CD4-positive, alpha-beta T cell (primary cell): ENCODE data around the gene DYSF. TPM values are rescaled to one million over a fixed set of nuclear protein-coding genes. Genes with fewer than 3 reads are reported as not detected.

Source experiments
- ATAC-seq: fragments of 200-7000 bp; cut with Tn5 transposase; one replicate; pipeline ENCODE4 v1.10.0; 2022; ENCODE audit warnings: mild to moderate bottlenecking; ENCODE audit not compliant: poor library complexity
- CTCF ChIA-PET: fragments of 350-600 bp; sonication (Branson Sonifier 250); formaldehyde crosslinking; loops from one replicate; lab custom pipeline; 2021; ENCODE audit warnings: antibody characterized with exemption, inconsistent platforms; lab: Charles Lee
- POLR2A ChIA-PET: fragments of 350-600 bp; sonication (Branson Sonifier 250); formaldehyde crosslinking; loops from one replicate; lab custom pipeline; 2021; ENCODE audit warnings: antibody characterized with exemption, inconsistent platforms; lab: Charles Lee
- DNase-seq, 14 experiments: peaks; one replicate each; pipeline ENCODE4 v3.0.0-alpha.2; 2013 to 2020; ENCODE audit warnings: mixed read lengths in 2 of 14
- H3K27ac ChIP-seq, 2 donors: one replicate each; pipeline versions ENCODE4 v1.5.1 to v1.7.0; 2013; ENCODE audit warnings: low read length in 2 of 2, low read depth in 1 of 2, mild to moderate bottlenecking in 1 of 2
- H3K27me3 ChIP-seq, 2 experiments: 1 replicate in 1 of 2; 2 replicates in 1 of 2; pipeline versions ENCODE4 v1.6.1 to v1.7.0; 2013; ENCODE audit warnings: low read length in 2 of 2, control low read depth in 1 of 2, mild to moderate bottlenecking in 1 of 2, moderate library complexity in 1 of 2; ENCODE audit not compliant: insufficient read depth in 2 of 2, control insufficient read depth in 1 of 2
- H3K36me3 ChIP-seq: one replicate; pipeline ENCODE4 v1.6.1; 2013; ENCODE audit warnings: low read length, control low read depth; ENCODE audit not compliant: insufficient read depth
- H3K4me1 ChIP-seq: one replicate; pipeline ENCODE4 v1.6.1; 2013; ENCODE audit warnings: low read length, control low read depth; ENCODE audit not compliant: insufficient read depth
- H3K4me3 ChIP-seq: one replicate; pipeline ENCODE4 v1.5.1; 2013; ENCODE audit warnings: mild to moderate bottlenecking, low read length, moderate library complexity
- H3K9me3 ChIP-seq, 2 experiments: 1 replicate in 1 of 2; 2 replicates in 1 of 2; pipeline versions ENCODE4 v1.6.1 to v1.7.0; 2013; ENCODE audit warnings: low read length in 2 of 2, mild to moderate bottlenecking in 2 of 2, control low read depth in 1 of 2, moderate library complexity in 1 of 2; ENCODE audit not compliant: control insufficient read depth in 1 of 2, insufficient read depth in 1 of 2
- H3K27ac Mint-ChIP-seq: one replicate; pipeline ENCODE4 v1.8.0; 2020; ENCODE audit warnings: mixed read lengths
- H3K27me3 Mint-ChIP-seq: one replicate; pipeline ENCODE4 v1.8.0; 2021; ENCODE audit warnings: mixed read lengths
- H3K36me3 Mint-ChIP-seq: one replicate; pipeline ENCODE4 v1.8.0; 2021; ENCODE audit warnings: low read depth, mixed read lengths
- H3K4me1 Mint-ChIP-seq: one replicate; pipeline ENCODE4 v1.8.0; 2021; ENCODE audit warnings: low read depth, mixed read lengths
- H3K4me3 Mint-ChIP-seq: one replicate; pipeline ENCODE4 v1.8.0; 2020; ENCODE audit warnings: mild to moderate bottlenecking, mixed read lengths
- H3K9me3 Mint-ChIP-seq: one replicate; pipeline ENCODE4 v1.8.0; 2020; ENCODE audit warnings: mixed read lengths
- CTCF ChIP-seq: fragments of 200-600 bp; IDR thresholded peaks from one replicate; pipeline ENCODE4 v1.8.0; 2022; ENCODE audit warnings: antibody characterized with exemption, mild to moderate bottlenecking
- intact Hi-C, 2 experiments: fragments of 100-400 bp; cut with DNase I in 1 of 2; cut with micrococcal nuclease in 1 of 2; formaldehyde crosslinking; loops; one replicate each; pipeline versions ENCODE4 v1.15.1 to v1.9.0; 2023 to 2025; cut with DNase I, micrococcal nuclease
- total RNA-seq, 174 experiments: library from RNA in 2 of 174; stranded (reverse) in 2 of 174; gene quantifications; one replicate each; pipeline ENCODE4 v1.2.3 and lab custom pipeline; 2021 to 2026

The DYSF gene
- total RNA-seq, 2 experiments from 2014 or later = 0.27 to 0.31 TPM

DNA sequence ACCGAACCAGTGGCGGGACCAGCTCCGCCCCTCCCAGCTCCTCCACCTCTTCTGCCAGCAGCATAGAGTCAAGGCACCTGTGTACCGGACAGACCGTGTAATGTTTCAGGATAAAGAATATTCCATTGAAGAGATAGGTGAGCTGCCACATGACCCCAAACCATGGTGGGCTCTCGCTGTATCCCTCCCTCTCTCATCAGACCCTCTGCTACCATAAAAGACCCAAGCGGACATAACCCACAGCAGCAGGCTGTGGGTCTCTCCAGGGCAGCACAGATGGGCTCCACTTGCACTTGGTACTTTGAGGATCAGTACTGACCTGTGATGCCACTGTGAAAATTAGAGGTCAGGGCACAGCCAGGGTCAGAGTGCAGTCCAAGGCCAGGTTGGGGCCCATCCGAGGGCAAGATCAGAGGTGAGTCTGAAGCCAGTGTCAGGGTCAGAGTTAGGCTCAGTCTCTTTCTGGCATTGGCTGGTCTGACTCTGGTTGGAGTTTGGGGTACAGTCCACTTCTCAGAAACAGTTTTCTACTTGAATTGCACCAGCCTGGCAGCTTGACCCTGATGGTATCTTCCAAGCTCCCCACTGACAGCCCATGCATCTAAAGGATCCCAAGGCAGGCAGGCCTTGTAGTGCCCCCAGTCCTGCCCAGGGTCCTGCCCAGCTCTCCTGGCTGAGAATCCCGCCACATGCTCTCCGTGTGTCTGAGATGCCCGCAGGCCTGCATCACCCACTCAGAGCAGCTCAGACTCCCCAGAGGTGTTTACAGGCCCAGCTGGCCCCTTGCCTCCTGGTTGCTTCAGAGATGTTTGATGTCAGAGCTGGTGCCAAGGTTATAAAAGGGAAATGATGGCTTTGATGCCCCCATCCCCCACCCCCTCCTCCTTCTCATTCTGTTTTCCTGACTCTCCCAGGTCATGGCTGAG is 212.1 kb downstream of the DYSF start:
- DNase-seq (peak in 1 of 14 experiments; percentile 1), ATAC-seq (no peak)
- TF ChIP-seq CTCF = no peak
- H3K9me3 Mint-ChIP-seq = no peaks in the 10 kb centered on the region
- no peaks in the 10 kb centered on the region for H3K27me3 ChIP-seq
- H3K9me3 ChIP-seq = peaks cover 0 to 4% of the 10 kb centered on the region in 2 experiments
- peaks cover 16% of the 10 kb centered on the region for H3K27me3 Mint-ChIP-seq
- no peak overlapping the region for H3K4me3 Mint-ChIP-seq
- no peak overlapping the region for H3K27ac ChIP-seq
- intact Hi-C loops = no loop called here
- ChIA-PET CTCF (no interaction called here), POLR2A (no interaction called here)
- H3K27ac Mint-ChIP-seq = no peak overlapping the region
- no peaks in the 10 kb centered on the region for H3K4me1 ChIP-seq
- no peaks in the 10 kb centered on the region for H3K36me3 ChIP-seq
- H3K36me3 Mint-ChIP-seq = no peaks in the 10 kb centered on the region
- H3K4me3 ChIP-seq = no peak overlapping the region
- no peaks in the 10 kb centered on the region for H3K4me1 Mint-ChIP-seq

DNA sequence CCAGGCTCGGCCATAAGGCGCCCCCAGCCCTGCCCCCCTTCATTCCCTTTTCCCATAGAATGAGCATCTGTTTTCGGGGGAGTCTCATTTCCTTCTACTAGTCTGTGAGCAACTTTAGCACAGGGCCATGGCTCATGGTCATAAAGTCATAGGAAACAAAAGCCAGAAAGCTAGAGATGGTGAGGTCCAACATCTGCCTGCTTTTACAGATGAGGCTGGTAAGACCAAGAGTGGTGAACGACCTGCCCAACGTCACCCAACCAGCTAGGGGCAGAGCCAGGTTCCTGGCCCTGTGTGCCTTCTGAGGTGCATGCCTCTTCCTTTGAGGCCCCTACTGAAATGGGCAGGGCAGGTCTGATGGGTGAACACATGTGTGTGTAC is 212.7 kb downstream of the DYSF start:
- ChIA-PET POLR2A (no interaction called here), CTCF (no interaction called here)
- H3K27me3 ChIP-seq = no peaks in the 10 kb centered on the region
- H3K4me3 ChIP-seq = no peak overlapping the region
- Mint-ChIP-seq H3K4me1 (no peaks in the 10 kb centered on the region), H3K36me3 (no peaks in the 10 kb centered on the region), H3K9me3 (no peaks in the 10 kb centered on the region), H3K27ac (no peak overlapping the region), H3K4me3 (no peak overlapping the region), H3K27me3 (peaks cover 16% of the 10 kb centered on the region)
- intact Hi-C loops = no loop called here
- no peaks in the 10 kb centered on the region for H3K36me3 ChIP-seq
- H3K27ac ChIP-seq = no peak overlapping the region
- DNase-seq = no peak
- peaks cover 0 to 4% of the 10 kb centered on the region in 2 experiments for H3K9me3 ChIP-seq
- no peaks in the 10 kb centered on the region for H3K4me1 ChIP-seq
- no peak for TF ChIP-seq CTCF
- ATAC-seq = no peak

DNA sequence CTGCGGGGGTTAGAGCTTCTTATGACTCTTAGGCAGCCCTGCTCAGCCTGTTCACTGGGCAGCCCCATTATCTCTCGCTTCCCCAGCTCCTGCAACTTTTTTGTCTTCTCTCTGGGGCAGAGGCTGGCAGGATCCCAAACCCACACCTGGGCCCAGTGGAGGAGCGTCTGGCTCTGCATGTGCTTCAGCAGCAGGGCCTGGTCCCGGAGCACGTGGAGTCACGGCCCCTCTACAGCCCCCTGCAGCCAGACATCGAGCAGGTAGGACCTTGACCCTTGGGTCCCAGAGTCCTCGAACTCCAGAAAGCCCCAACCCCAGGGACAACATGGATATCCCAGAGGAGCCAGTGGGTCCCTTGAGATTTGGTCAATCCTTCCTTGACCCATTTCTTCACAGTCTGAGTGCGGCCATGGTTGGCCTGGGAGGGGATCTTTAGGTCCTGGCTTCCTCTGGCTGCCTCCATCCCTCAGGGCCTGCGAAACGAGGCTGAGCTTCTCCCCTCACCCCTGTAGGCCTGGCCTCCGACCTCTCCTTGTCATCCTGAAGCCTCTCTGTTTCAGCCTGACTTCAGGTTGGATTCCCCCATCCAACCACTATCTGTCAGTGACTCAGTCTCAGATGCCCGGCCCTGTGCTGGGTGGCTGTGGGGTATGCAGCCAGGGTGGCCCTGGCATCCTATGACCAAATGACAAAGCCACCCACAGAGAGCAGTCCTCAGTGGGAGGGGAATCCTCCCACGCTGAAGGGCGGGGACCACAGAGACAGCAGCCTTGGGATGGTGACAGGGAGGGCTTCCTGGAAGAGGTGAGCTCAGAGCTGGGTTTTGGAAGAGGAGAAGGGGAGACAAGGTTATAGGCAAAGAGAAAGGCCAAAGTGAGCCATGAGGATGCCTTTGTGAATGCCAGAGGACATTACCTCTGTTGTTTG is 214.2 kb downstream of the DYSF start:
- H3K36me3 ChIP-seq = no peaks in the 10 kb centered on the region
- peaks cover 0 to 5% of the 10 kb centered on the region in 2 experiments for H3K9me3 ChIP-seq
- Mint-ChIP-seq H3K4me3 (no peak overlapping the region), H3K27me3 (peaks cover 20% of the 10 kb centered on the region), H3K4me1 (no peaks in the 10 kb centered on the region), H3K36me3 (no peaks in the 10 kb centered on the region), H3K27ac (no peak overlapping the region), H3K9me3 (no peaks in the 10 kb centered on the region)
- CTCF ChIA-PET = no interaction called here
- ATAC-seq = no peak
- H3K27ac ChIP-seq = no peak overlapping the region
- H3K4me3 ChIP-seq = no peak overlapping the region
- peak in 1 of 14 experiments; percentile 1 for DNase-seq
- H3K27me3 ChIP-seq = no peaks in the 10 kb centered on the region
- TF ChIP-seq CTCF = no peak
- H3K4me1 ChIP-seq = no peaks in the 10 kb centered on the region
- POLR2A ChIA-PET = no interaction called here
- intact Hi-C loops = no loop called here
